ENCODE data around the gene NR1I3. TPM values are rescaled to one million over a fixed set of nuclear protein-coding genes. Genes with fewer than 3 reads are reported as not detected.

Gene NR1I3
- polyA plus RNA-seq, 4 donors: 0.28 to 13.3 (median 6.4) TPM

DNA sequence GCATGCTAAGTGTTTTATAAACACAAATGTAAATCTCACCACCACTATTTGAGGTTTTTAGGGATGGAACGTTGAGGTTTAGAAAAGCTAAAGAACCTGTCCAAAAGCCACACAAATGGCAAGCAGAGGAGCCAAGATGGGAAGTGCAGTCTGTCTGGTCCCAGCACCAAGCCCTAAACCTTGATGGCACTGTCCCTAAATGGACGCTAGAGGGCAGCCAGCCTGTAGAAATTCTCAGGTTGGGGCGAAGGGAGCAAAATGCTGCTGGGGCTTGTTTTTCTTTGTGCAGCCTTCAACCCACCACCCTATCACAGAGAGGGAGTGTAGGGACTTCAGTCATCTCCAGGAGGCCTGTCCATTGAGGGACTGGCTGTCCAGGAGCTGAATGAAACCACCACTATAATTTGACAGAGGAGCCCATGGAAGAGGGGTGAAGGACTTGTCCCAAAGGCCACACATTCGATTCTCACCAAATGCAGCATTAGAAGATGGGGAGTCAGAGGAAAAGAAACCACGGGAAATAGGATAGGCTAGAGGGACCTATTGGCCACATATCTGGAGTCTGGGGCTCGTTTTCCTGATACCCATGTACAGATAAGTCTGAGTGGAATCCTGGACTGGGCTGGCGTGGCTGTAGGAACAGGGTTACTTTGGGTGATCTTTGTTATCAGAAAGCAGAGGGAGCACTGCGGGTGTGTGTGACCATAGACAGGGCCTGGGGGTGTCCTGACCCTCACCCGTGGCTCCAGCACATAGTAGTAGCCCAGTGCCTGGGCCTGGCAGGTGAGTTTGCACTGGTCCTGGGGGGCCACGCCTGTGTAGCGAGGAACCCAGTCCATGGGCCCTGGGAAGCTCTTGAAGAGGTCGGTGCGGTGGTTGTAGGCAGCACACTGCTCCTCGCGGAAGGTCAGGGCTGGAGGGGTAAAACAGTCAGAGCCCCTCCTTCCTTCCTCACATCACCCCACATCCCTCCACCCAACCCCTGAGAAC, 45.2 kb downstream of the NR1I3 start:
- peaks cover 0 to 4% (median 0%) of the 10 kb centered on the region in 3 donors for H3K27me3 ChIP-seq (ENCODE audit: control insufficient read depth in 3 of 3, insufficient read depth in 3 of 3, low read length in 3 of 3)
- WGBS, 3 donors: 47 to 59% (median 52%) methylated on average over 15 of the region's 15 CpGs
- FAIRE-seq: no peak

DNA sequence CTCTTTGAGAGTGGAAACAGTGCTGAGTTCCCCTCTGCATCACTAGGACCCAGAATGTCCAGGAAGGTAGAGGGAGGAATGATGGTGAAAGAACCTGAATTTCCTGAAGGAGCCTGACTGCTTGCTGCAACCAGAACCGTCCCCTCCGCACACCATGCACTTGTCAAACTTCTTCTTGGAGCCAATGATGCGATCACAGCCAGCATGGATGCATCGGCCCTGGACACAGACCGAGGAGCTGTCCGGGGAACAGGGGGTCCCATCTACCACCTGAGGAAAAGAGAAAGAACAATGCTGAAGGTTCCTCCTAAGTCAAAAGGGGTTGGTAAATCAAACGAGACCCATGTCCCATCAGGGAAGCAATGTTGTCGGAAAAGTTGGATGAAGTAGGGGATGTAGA, 46.0 kb downstream of the NR1I3 start:
- H3K27me3 ChIP-seq (ENCODE audit: control insufficient read depth in 3 of 3, insufficient read depth in 3 of 3, low read length in 3 of 3): peaks cover 0 to 4% (median 0%) of the 10 kb centered on the region in 3 donors
- DNase-seq: no peak
- no peaks in the 10 kb centered on the region for H3K9me3 ChIP-seq (ENCODE audit: control insufficient read depth in 2 of 2, insufficient read depth in 1 of 2, low read depth in 1 of 2, low read length in 1 of 2)
- H3K4me1 ChIP-seq (ENCODE audit: control insufficient read depth in 3 of 3, insufficient read depth in 2 of 3, low read depth in 1 of 3, low read length in 2 of 3): peaks cover 0 to 3% (median 0%) of the 10 kb centered on the region in 3 donors
- WGBS, 3 donors: 68 to 71% (median 71%) methylated on average over 8 of the region's 8 CpGs
- H3K4me3 ChIP-seq (ENCODE audit: low read depth in 1 of 3, low read length in 3 of 3): no peak overlapping the region
- no peak for FAIRE-seq
- H3K27ac ChIP-seq (ENCODE audit: low read depth in 1 of 3, low read length in 2 of 3): no peak overlapping the region
- peaks cover 0 to 13% (median 0%) of the 10 kb centered on the region in 3 donors for H3K36me3 ChIP-seq (ENCODE audit: control insufficient read depth in 3 of 3, insufficient read depth in 2 of 3, low read depth in 1 of 3, low read length in 3 of 3)

More for the DNA sequence above, 45.2 kb downstream of the NR1I3 start:
- Histone ChIP-seq H3K9me3 (ENCODE audit: control insufficient read depth in 2 of 2, insufficient read depth in 1 of 2, low read depth in 1 of 2, low read length in 1 of 2) (no peaks in the 10 kb centered on the region), H3K4me1 (ENCODE audit: control insufficient read depth in 3 of 3, insufficient read depth in 2 of 3, low read depth in 1 of 3, low read length in 2 of 3) (peaks cover 0 to 3% (median 0%) of the 10 kb centered on the region in 3 donors), H3K4me3 (ENCODE audit: low read depth in 1 of 3, low read length in 3 of 3) (no peak overlapping the region), H3K36me3 (ENCODE audit: control insufficient read depth in 3 of 3, insufficient read depth in 2 of 3, low read depth in 1 of 3, low read length in 3 of 3) (peaks cover 0 to 13% (median 0%) of the 10 kb centered on the region in 3 donors), H3K27ac (ENCODE audit: low read depth in 1 of 3, low read length in 2 of 3) (no peak overlapping the region)
- peak; percentile 74 to 81 for DNase-seq

DNA sequence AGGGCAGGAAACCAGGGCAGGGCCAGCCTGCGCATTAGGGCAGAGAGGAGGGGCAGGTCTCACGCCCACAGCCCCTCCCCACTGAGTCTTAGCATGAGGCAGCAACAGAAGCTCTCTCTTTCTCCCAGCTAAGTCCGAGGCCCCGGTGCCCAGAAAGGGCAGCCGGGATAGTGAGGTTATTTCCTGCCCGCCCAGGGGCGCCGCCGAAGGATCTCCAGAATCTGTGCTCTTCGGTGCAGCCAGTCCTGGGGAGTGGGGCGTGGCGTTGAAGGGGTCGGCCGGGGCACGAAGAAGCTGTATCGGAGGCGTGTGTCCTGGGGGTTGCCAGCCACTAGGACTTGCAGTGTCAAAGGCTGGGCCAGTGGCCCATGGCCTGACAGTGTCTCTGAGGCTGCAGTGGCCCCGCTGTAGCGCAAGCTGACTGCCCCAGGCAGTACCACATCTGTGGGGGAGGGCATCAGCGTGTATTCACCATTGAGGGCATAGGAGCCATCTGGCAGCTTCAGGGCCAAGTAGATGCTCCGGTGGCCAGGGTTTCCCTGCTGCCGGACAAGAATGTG, 47.0 kb downstream of the NR1I3 start:
- DNase-seq (no peak), FAIRE-seq (no peak)
- peaks cover 0 to 13% (median 0%) of the 10 kb centered on the region in 3 donors for H3K36me3 ChIP-seq (ENCODE audit: control insufficient read depth in 3 of 3, insufficient read depth in 2 of 3, low read depth in 1 of 3, low read length in 3 of 3)
- H3K4me1 ChIP-seq (ENCODE audit: control insufficient read depth in 3 of 3, insufficient read depth in 2 of 3, low read depth in 1 of 3, low read length in 2 of 3): peaks cover 0 to 3% (median 0%) of the 10 kb centered on the region in 3 donors
- H3K27ac ChIP-seq (ENCODE audit: low read depth in 1 of 3, low read length in 2 of 3): no peak overlapping the region
- H3K9me3 ChIP-seq (ENCODE audit: control insufficient read depth in 2 of 2, insufficient read depth in 1 of 2, low read depth in 1 of 2, low read length in 1 of 2): no peaks in the 10 kb centered on the region
- H3K27me3 ChIP-seq (ENCODE audit: control insufficient read depth in 3 of 3, insufficient read depth in 3 of 3, low read length in 3 of 3): peaks cover 0 to 4% (median 0%) of the 10 kb centered on the region in 3 donors
- 44 to 66% (median 64%) methylated on average over 22 of the region's 22 CpGs for WGBS, 3 donors
- no peak overlapping the region for H3K4me3 ChIP-seq (ENCODE audit: low read depth in 1 of 3, low read length in 3 of 3)

DNA sequence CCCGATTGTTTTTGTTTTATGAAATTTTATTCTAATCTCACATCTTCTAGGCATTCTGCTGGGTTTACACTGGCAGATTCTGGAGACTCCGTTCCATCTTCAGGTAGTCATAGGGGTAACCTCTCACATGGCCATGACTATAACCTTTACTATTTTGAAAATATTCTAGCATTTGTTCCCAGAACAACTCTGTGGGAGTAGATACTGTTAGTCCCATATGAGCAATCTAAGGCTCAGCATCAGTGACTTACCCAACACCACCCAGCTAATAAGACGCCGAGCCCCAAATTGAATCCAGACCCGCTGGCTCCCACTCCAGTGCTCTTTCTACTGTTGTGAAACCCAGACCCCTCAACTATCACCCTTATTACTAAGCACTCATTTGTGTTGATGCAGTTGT, 49.0 kb downstream of the NR1I3 start:
- 93 to 94% (median 93%) methylated on average over 5 of the region's 5 CpGs for WGBS, 3 donors
- Histone ChIP-seq H3K27ac (ENCODE audit: low read depth in 1 of 3, low read length in 2 of 3) (no peak overlapping the region), H3K9me3 (ENCODE audit: control insufficient read depth in 2 of 2, insufficient read depth in 1 of 2, low read depth in 1 of 2, low read length in 1 of 2) (no peaks in the 10 kb centered on the region), H3K27me3 (ENCODE audit: control insufficient read depth in 3 of 3, insufficient read depth in 3 of 3, low read length in 3 of 3) (peaks cover 0 to 4% (median 0%) of the 10 kb centered on the region in 3 donors), H3K36me3 (ENCODE audit: control insufficient read depth in 3 of 3, insufficient read depth in 2 of 3, low read depth in 1 of 3, low read length in 3 of 3) (peaks cover 0 to 11% (median 0%) of the 10 kb centered on the region in 3 donors), H3K4me1 (ENCODE audit: control insufficient read depth in 3 of 3, insufficient read depth in 2 of 3, low read depth in 1 of 3, low read length in 2 of 3) (no peaks in the 10 kb centered on the region), H3K4me3 (ENCODE audit: low read depth in 1 of 3, low read length in 3 of 3) (no peak overlapping the region)
- FAIRE-seq: no peak
- no peak for DNase-seq

DNA sequence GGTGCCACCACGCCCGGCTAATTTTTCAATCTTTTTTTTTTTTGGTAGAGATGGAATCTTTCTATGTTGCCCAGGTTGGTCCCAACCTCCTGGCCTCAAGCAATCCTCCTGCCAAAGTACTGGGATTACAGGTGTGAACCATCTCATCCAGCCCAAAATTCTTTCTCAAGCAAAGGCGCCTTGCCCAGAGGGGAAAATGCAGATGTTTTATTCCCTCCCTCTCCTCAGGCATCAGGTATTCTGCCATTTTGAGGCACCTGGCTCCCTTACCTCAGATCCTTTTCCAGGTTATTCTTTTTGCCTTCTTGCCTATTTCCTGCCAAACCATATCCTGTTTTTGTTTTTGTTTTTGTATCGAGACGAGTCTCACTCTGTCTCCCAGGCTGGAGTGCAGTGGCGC, 49.6 kb downstream of the NR1I3 start:
- no peak overlapping the region for H3K27ac ChIP-seq (ENCODE audit: low read depth in 1 of 3, low read length in 2 of 3)

DNA sequence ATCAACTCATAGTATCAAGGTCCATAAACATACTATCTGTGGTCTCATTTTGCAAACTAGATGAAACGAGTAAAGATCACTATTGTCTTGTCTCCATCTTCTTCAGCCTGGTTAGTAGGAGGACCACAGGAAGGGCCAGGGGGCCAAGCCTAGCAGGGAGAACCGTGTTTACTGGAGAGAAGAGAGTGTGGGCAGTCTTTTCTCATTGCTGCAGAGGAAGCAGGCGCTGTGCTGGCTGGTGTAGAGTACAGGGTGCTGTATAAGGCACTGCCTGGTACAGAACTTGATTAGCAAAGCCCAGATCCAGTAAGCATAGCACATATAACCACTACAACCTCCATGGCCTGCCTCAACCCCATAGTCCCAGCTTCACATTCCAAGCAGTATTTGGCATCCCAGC, 50.7 kb downstream of the NR1I3 start:
- no peak overlapping the region for H3K27ac ChIP-seq (ENCODE audit: low read depth in 1 of 3, low read length in 2 of 3)
- FAIRE-seq: no peak
- DNase-seq: no peak

More for the DNA sequence above, 49.6 kb downstream of the NR1I3 start:
- Histone ChIP-seq H3K9me3 (ENCODE audit: control insufficient read depth in 2 of 2, insufficient read depth in 1 of 2, low read depth in 1 of 2, low read length in 1 of 2) (no peaks in the 10 kb centered on the region), H3K27me3 (ENCODE audit: control insufficient read depth in 3 of 3, insufficient read depth in 3 of 3, low read length in 3 of 3) (peaks cover 0 to 4% (median 0%) of the 10 kb centered on the region in 3 donors), H3K36me3 (ENCODE audit: control insufficient read depth in 3 of 3, insufficient read depth in 2 of 3, low read depth in 1 of 3, low read length in 3 of 3) (peaks cover 0 to 11% (median 0%) of the 10 kb centered on the region in 3 donors), H3K4me1 (ENCODE audit: control insufficient read depth in 3 of 3, insufficient read depth in 2 of 3, low read depth in 1 of 3, low read length in 2 of 3) (no peaks in the 10 kb centered on the region), H3K4me3 (ENCODE audit: low read depth in 1 of 3, low read length in 3 of 3) (no peak overlapping the region)
- WGBS, 3 donors: 81 to 88% (median 83%) methylated on average over 6 of the region's 6 CpGs
- DNase-seq (no peak), FAIRE-seq (no peak)

DNA sequence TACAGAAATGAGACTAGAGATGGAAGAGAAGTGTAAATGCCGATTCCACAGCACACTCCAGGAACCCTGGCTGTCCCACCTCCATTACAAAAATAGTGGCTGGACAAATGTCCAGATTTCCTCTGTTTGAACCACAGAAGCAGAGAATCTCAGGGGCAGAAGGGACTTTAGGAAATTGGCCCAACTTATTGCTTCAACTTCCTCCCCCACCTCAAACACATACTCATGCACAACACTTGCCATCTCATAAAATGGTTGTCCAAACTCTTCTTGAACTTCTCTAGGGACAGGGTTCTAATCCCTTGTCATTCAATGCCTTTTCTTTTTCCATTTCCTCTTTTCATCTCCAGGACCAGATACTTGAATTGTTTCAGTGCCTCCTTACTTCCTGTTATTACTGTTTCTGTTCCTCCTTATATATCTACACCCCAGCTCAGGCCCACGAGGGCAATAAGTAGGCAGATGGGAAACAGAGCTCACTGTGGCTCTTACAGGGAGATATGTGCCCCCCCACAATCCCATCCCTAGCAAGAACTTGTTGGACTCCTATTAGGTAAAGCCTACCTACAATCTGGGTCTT, 52.2 kb downstream of the NR1I3 start:
- FAIRE-seq (no peak), DNase-seq (no peak)
- Histone ChIP-seq H3K4me3 (ENCODE audit: low read depth in 1 of 3, low read length in 3 of 3) (no peak overlapping the region), H3K27me3 (ENCODE audit: control insufficient read depth in 3 of 3, insufficient read depth in 3 of 3, low read length in 3 of 3) (no peaks in the 10 kb centered on the region), H3K4me1 (ENCODE audit: control insufficient read depth in 3 of 3, insufficient read depth in 2 of 3, low read depth in 1 of 3, low read length in 2 of 3) (no peaks in the 10 kb centered on the region), H3K27ac (ENCODE audit: low read depth in 1 of 3, low read length in 2 of 3) (peak overlapping the region; percentile 38 to 84 (median 69)), H3K9me3 (ENCODE audit: control insufficient read depth in 2 of 2, insufficient read depth in 1 of 2, low read depth in 1 of 2, low read length in 1 of 2) (no peaks in the 10 kb centered on the region), H3K36me3 (ENCODE audit: control insufficient read depth in 3 of 3, insufficient read depth in 2 of 3, low read depth in 1 of 3, low read length in 3 of 3) (peaks cover 0 to 2% (median 0%) of the 10 kb centered on the region in 3 donors)
- 30 to 51% (median 40%) methylated on average over 2 of the region's 2 CpGs for WGBS, 3 donors

More for the DNA sequence above, 50.7 kb downstream of the NR1I3 start:
- Histone ChIP-seq H3K4me1 (ENCODE audit: control insufficient read depth in 3 of 3, insufficient read depth in 2 of 3, low read depth in 1 of 3, low read length in 2 of 3) (no peaks in the 10 kb centered on the region), H3K27me3 (ENCODE audit: control insufficient read depth in 3 of 3, insufficient read depth in 3 of 3, low read length in 3 of 3) (peaks cover 0 to 4% (median 0%) of the 10 kb centered on the region in 3 donors), H3K36me3 (ENCODE audit: control insufficient read depth in 3 of 3, insufficient read depth in 2 of 3, low read depth in 1 of 3, low read length in 3 of 3) (peaks cover 0 to 11% (median 0%) of the 10 kb centered on the region in 3 donors), H3K4me3 (ENCODE audit: low read depth in 1 of 3, low read length in 3 of 3) (no peak overlapping the region), H3K9me3 (ENCODE audit: control insufficient read depth in 2 of 2, insufficient read depth in 1 of 2, low read depth in 1 of 2, low read length in 1 of 2) (no peaks in the 10 kb centered on the region)
- 68 to 78% (median 70%) methylated on average over 3 of the region's 3 CpGs for WGBS, 3 donors

DNA sequence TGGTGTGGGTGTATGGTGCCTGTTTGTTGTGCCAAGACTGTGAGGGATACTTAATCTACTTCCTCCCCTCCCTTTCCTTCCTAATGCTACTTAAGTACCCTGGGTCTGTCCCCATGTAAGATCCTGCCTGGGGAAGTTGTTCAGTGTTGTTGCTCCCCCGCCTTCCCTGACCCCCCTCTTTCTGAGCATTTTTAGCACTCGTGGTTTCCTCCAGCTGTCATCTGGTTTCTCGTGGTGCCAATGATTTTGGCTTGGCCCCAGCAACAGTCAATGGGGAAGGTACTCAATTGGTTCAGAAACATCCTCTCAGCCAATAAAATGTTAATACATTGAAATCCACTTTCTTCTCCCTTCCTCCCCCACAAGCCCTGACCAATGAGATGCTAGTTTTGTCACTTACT, 52.7 kb downstream of the NR1I3 start:
- Histone ChIP-seq H3K4me3 (ENCODE audit: low read depth in 1 of 3, low read length in 3 of 3) (no peak overlapping the region), H3K9me3 (ENCODE audit: control insufficient read depth in 2 of 2, insufficient read depth in 1 of 2, low read depth in 1 of 2, low read length in 1 of 2) (no peaks in the 10 kb centered on the region), H3K36me3 (ENCODE audit: control insufficient read depth in 3 of 3, insufficient read depth in 2 of 3, low read depth in 1 of 3, low read length in 3 of 3) (no peaks in the 10 kb centered on the region), H3K27me3 (ENCODE audit: control insufficient read depth in 3 of 3, insufficient read depth in 3 of 3, low read length in 3 of 3) (no peaks in the 10 kb centered on the region), H3K4me1 (ENCODE audit: control insufficient read depth in 3 of 3, insufficient read depth in 2 of 3, low read depth in 1 of 3, low read length in 2 of 3) (no peaks in the 10 kb centered on the region), H3K27ac (ENCODE audit: low read depth in 1 of 3, low read length in 2 of 3) (peak overlapping the region in 2 of 3 donors; percentile 69 to 87)
- FAIRE-seq (no peak), DNase-seq (peak; percentile 36 to 72)
- WGBS, 3 donors: 5 to 22% (median 19%) methylated on average over 3 of the region's 3 CpGs

All from small intestine (tissue), 7 donors.